Measurements from ENCODE around the gene SYT1. TPM values are rescaled to one million over a fixed set of nuclear protein-coding genes. Genes with fewer than 3 reads are reported as not detected.

The SYT1 gene
- total and polyA plus RNA-seq, 2 experiments from 2014 or later, result 48.7 to 51.7 TPM

GRCh38 chr12:78880078-78880477 is 15.5 kb downstream of the SYT1 start:
- H3K4me2 ChIP-seq, result peak overlapping the region; percentile 55
- H3K4me1 Mint-ChIP-seq, result peaks cover 42% of the 10 kb centered on the region
- H4K20me1 ChIP-seq (replicated peaks; ENCODE audit: insufficient read depth), result no peaks in the 10 kb centered on the region; the same call in 1 of the 2 replicates
- no peaks in the 10 kb centered on the region for H3K9me3 Mint-ChIP-seq
- no peak overlapping the region for H2AFZ ChIP-seq
- no peak overlapping the region for H3K4me3 ChIP-seq
- DNase-seq (ENCODE audit: low spot score), result peak; percentile 79
- TF ChIP-seq EZH2 (IDR thresholded peaks at IDR 0.05; ENCODE audit: low read depth, unreplicated experiment) (no peak), POLR2AphosphoS5 (IDR thresholded peaks at IDR 0.05; ENCODE audit: low read depth) (no peak), NANOG (IDR thresholded peaks at IDR 0.05; ENCODE audit: borderline replicate concordance) (peak; percentile 35; the same call in 1 of the 2 replicates), STAT1 (IDR thresholded peaks at IDR 0.05; ENCODE audit: unreplicated experiment) (no peak), EZH2phosphoT487 (IDR thresholded peaks at IDR 0.05; ENCODE audit: unreplicated experiment) (no peak)
- TF ChIP-seq, protein P1, sequence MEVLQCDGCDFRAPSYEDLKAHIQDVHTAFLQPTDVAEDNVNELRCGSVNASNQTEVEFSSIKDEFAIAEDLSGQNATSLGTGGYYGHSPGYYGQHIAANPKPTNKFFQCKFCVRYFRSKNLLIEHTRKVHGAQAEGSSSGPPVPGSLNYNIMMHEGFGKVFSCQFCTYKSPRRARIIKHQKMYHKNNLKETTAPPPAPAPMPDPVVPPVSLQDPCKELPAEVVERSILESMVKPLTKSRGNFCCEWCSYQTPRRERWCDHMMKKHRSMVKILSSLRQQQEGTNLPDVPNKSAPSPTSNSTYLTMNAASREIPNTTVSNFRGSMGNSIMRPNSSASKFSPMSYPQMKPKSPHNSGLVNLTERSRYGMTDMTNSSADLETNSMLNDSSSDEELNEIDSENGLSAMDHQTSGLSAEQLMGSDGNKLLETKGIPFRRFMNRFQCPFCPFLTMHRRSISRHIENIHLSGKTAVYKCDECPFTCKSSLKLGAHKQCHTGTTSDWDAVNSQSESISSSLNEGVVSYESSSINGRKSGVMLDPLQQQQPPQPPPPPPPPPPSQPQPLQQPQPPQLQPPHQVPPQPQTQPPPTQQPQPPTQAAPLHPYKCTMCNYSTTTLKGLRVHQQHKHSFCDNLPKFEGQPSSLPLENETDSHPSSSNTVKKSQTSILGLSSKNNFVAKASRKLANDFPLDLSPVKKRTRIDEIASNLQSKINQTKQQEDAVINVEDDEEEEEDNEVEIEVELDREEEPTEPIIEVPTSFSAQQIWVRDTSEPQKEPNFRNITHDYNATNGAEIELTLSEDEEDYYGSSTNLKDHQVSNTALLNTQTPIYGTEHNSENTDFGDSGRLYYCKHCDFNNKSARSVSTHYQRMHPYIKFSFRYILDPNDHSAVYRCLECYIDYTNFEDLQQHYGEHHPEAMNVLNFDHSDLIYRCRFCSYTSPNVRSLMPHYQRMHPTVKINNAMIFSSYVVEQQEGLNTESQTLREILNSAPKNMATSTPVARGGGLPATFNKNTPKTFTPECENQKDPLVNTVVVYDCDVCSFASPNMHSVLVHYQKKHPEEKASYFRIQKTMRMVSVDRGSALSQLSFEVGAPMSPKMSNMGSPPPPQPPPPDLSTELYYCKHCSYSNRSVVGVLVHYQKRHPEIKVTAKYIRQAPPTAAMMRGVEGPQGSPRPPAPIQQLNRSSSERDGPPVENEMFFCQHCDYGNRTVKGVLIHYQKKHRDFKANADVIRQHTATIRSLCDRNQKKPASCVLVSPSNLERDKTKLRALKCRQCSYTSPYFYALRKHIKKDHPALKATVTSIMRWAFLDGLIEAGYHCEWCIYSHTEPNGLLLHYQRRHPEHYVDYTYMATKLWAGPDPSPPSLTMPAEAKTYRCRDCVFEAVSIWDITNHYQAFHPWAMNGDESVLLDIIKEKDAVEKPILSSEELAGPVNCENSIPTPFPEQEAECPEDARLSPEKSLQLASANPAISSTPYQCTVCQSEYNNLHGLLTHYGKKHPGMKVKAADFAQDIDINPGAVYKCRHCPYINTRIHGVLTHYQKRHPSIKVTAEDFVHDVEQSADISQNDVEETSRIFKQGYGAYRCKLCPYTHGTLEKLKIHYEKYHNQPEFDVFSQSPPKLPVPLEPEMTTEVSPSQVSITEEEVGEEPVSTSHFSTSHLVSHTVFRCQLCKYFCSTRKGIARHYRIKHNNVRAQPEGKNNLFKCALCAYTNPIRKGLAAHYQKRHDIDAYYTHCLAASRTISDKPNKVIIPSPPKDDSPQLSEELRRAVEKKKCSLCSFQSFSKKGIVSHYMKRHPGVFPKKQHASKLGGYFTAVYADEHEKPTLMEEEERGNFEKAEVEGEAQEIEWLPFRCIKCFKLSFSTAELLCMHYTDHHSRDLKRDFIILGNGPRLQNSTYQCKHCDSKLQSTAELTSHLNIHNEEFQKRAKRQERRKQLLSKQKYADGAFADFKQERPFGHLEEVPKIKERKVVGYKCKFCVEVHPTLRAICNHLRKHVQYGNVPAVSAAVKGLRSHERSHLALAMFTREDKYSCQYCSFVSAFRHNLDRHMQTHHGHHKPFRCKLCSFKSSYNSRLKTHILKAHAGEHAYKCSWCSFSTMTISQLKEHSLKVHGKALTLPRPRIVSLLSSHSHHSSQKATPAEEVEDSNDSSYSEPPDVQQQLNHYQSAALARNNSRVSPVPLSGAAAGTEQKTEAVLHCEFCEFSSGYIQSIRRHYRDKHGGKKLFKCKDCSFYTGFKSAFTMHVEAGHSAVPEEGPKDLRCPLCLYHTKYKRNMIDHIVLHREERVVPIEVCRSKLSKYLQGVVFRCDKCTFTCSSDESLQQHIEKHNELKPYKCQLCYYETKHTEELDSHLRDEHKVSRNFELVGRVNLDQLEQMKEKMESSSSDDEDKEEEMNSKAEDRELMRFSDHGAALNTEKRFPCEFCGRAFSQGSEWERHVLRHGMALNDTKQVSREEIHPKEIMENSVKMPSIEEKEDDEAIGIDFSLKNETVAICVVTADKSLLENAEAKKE (CRISPR knock-in tag; IDR thresholded peaks at IDR 0.05), result no peak
- TF ChIP-seq, protein P2, sequence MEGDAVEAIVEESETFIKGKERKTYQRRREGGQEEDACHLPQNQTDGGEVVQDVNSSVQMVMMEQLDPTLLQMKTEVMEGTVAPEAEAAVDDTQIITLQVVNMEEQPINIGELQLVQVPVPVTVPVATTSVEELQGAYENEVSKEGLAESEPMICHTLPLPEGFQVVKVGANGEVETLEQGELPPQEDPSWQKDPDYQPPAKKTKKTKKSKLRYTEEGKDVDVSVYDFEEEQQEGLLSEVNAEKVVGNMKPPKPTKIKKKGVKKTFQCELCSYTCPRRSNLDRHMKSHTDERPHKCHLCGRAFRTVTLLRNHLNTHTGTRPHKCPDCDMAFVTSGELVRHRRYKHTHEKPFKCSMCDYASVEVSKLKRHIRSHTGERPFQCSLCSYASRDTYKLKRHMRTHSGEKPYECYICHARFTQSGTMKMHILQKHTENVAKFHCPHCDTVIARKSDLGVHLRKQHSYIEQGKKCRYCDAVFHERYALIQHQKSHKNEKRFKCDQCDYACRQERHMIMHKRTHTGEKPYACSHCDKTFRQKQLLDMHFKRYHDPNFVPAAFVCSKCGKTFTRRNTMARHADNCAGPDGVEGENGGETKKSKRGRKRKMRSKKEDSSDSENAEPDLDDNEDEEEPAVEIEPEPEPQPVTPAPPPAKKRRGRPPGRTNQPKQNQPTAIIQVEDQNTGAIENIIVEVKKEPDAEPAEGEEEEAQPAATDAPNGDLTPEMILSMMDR (conservative IDR thresholded peaks at IDR 0.05; ENCODE audit: low read depth in 2 of 2), result no peak
- TF ChIP-seq, protein P3, sequence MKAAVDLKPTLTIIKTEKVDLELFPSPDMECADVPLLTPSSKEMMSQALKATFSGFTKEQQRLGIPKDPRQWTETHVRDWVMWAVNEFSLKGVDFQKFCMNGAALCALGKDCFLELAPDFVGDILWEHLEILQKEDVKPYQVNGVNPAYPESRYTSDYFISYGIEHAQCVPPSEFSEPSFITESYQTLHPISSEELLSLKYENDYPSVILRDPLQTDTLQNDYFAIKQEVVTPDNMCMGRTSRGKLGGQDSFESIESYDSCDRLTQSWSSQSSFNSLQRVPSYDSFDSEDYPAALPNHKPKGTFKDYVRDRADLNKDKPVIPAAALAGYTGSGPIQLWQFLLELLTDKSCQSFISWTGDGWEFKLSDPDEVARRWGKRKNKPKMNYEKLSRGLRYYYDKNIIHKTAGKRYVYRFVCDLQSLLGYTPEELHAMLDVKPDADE (IDR thresholded peaks at IDR 0.05), result peak; percentile 67; the same call in 1 of the 2 replicates
- no peaks in the 10 kb centered on the region for H3K27me3 Mint-ChIP-seq (ENCODE audit: insufficient read depth, low read depth, poor library complexity)
- H3K4me1 ChIP-seq (ENCODE audit: insufficient read depth), result peaks cover 43% of the 10 kb centered on the region
- ATAC-seq, result peak; percentile 78
- no peaks in the 10 kb centered on the region for H3F3A ChIP-seq (replicated peaks; ENCODE audit: low read depth)
- peaks cover 5% of the 10 kb centered on the region; the same call in 2 of the 3 replicates for H3K36me3 Mint-ChIP-seq (ENCODE audit: low read depth)
- H3K27ac ChIP-seq (ENCODE audit: low read depth), result peak overlapping the region; percentile 88
- H3K36me3 ChIP-seq (ENCODE audit: insufficient read depth), result no peaks in the 10 kb centered on the region
- H3K79me2 ChIP-seq (replicated peaks; ENCODE audit: insufficient read depth), result peaks cover 59% of the 10 kb centered on the region
- H3K27me3 ChIP-seq (ENCODE audit: insufficient read depth), result no peaks in the 10 kb centered on the region
- peak overlapping the region; percentile 93 for H3K27ac Mint-ChIP-seq
- peak overlapping the region; percentile 17; the same call in 2 of the 3 replicates for H3K4me3 Mint-ChIP-seq
- no peaks in the 10 kb centered on the region for H3K9me2 ChIP-seq (ENCODE audit: insufficient read depth)
